Glomerular visceral epithelial cell (primary cell): ENCODE data around the gene BMPR1A.

ENCODE experiments used
- DNase-seq: peaks from one replicate; pipeline ENCODE4 v3.0.0-alpha.2; 2016; ENCODE audit errors: extremely low spot score

The BMPR1A gene

GRCh38 chr10:86802473-86803108 lies 46.2 kb downstream of the BMPR1A start:
- DNase-seq = no peak

DNA sequence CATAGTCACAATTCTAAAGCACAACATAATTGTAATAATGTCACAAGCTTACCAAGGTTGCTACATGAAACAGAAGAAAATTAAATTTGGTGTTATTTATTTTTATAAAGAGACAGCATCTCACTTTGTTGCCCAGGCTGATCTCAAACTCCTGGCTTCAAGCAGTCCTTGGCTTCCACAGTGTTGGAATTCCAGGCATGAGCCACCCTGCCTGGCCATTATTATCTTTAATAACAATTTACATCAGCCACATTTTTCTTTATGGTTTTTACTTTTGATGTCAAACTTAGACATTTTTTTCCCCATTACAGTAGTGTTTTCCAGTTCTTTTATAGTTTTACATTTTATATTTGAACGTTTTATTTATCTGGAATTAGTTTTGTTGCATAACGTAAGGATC lies 46.7 kb downstream of the BMPR1A start:
- DNase-seq = no peak

DNA sequence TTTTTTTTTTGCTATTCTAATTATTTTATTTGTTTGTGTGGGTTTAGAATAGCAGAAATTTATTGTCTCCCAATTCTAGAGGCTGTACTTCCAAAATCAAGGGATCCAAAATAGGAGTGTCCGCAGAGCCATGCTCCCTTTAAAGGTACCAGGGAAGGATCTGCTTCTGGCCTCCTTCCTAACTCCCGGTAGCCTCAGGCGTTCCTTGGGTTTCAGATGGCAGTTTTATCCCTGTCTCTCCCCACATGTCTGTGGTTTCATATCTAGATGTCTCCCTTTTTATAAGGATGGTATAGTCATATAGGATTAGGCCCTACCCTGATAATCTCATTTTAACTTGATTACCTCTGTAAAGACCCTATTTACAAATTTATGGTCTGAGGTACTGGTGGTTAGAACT lies 48.4 kb downstream of the BMPR1A start:
- no peak for DNase-seq

- no peak for DNase-seq
These were observed 56.7 kb downstream of the BMPR1A start for GRCh38 chr10:86813101-86813500.

GRCh38 chr10:86813982-86814381 lies 57.6 kb downstream of the BMPR1A start:
- no peak for DNase-seq

- no peak for DNase-seq
These were observed 58.7 kb downstream of the BMPR1A start for GRCh38 chr10:86815035-86815617.

DNA sequence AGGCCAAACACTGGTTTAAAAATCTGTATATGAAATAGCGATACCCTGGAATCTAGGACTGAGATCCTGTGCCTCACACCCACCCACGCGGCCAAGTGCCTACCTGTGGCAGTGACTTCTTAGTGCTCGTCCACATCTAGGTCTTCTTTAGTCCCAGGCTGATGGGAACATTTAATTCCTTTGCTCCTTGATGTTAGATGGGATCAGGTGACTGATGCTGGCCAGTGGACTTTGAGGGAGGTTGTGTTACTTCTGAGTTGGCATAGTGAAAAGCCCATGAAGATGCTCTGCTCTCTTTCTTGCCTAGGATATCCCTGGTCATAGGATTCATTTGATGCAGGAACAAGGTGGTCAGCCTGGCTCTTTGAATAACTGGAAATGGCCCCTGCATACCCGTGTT lies 59.2 kb downstream of the BMPR1A start:
- DNase-seq = no peak

DNA sequence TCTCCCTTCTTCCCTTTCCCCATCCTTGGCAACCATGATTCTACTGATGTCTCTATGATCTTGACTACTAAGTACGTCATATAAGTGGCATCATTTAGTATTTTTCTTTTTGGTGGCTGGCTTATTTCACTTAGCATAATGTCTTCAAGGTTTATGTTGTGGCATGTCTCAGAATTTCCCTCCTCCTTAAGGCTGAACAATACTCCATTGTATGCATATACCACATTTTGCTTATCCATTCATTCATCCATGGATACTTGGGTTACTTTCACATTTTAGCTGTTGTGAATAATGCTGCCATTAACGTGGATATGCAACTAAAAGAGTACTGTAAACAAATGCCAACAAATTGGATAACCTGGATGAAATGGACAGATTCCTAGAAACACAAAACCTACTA lies 60.8 kb downstream of the BMPR1A start:
- no peak for DNase-seq

- no peak for DNase-seq
These were observed 63.1 kb downstream of the BMPR1A start for GRCh38 chr10:86819567-86819966.

DNA sequence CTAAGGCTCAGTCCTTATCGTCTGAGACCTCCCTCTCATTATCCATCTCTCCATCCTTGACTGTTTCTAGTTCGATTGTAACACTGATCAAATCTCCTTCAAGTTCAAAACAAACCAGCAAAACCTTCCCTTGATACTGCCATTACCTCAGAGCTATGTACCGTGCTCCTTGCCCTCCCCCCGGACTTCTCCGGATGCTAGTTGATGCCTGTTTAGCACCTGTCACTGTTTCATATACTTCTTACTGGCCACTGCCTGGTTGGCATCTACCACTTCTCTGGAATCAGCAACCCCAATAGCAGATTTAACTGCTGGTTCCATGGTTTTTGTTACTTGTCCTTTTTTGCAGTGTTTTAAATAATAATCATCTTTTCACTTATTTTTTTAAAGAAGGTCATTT lies 64.1 kb downstream of the BMPR1A start:
- no peak for DNase-seq

DNA sequence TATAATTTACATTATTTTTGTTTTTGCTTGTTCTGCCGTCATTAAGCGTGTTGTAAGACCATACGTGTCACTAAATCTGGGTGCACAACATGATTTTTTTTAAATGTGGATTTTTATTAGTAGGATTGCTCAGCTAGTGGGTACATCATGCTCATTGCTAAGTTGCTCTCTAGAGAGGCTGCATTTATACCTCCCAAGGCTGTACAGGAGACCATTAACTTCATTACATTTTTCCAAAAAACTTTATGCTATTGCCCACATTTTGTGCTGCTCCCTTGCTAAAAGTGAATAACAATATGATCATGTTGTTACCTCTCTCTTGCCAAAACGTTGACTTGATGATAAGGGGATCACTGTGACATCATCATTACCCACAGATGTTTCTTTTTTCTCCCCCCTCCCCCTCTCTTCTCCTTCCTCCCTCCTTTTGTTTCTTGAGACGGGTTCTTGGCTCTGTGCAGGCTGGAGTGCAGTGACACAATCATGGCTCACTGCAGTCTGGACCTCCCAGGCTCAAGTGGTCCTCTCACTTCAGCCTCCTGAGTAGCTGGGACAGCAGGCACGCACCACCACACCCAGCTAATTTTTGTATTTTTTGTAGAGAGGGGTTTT lies 65.1 kb downstream of the BMPR1A start:
- DNase-seq = no peak

GRCh38 chr10:86823565-86823964 lies 67.1 kb downstream of the BMPR1A start:
- no peak for DNase-seq

GRCh38 chr10:86824151-86824550 lies 67.7 kb downstream of the BMPR1A start:
- DNase-seq = no peak

DNA sequence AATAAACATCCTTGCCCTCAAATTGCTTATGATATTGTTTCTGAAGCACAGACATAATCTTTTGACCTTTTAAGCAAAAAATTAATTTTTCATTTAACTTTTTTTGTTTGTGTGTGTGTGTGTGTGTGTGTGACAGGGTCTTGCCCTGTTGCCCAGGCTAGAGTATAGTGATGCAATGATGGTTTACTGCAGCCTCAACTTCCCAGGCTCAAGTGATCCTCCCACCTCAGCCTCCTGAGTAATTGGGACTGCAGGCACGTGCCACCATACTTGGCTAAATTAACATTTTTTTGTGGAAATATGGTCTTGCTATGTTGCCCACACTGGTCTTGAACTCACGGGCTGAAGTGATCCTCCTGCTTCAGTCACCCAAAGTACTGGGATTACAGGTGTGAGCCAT lies 68.9 kb downstream of the BMPR1A start:
- no peak for DNase-seq

GRCh38 chr10:86827639-86828038 lies 71.2 kb downstream of the BMPR1A start:
- DNase-seq = no peak

DNA sequence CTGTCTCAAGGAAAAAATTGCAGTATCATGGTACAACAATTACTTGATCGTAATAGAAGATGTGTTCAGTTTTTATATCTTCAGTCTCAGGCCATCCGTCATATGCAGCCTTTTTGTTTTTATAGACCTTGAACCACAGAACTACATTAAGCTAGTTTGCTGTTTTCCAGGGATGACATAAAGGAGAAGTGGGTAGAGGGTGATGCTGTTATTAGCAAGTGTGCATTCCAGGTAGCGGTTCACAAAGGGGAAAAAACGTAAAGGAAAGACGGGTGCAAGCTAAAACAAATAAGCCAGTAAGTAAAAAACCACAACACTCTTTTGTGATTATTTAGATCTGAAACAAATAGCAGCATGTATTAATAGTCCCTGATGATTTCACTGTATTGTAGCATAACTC lies 71.7 kb downstream of the BMPR1A start:
- no peak for DNase-seq

GRCh38 chr10:86829472-86829871 lies 73.1 kb downstream of the BMPR1A start:
- DNase-seq = no peak

DNA sequence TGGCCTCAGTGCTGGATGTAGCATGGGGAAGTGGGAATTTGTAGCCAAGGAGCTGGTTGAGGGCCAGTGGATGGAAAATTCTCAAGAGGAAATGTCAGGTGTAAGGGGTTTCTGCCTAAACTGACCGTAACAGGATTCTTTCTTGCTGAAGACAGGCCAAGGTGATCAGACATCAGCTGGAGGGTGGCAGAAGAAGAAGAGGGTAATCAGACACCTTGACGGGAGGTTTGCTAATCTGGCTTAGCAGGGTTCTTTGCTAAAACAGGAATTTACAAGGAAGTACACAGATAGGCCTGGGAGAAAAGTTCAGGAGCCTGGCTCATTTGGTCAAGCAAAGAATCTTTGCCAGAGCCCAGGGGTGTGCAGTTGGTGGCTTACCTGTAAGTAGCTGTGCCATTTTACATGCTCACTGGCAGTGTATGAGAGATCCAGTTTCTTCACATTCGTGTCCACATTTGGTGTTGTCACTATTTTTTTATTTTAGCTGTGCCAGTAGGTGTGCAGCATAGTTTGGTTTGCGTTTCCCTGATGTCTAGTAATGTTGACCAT lies 73.7 kb downstream of the BMPR1A start:
- DNase-seq = no peak

GRCh38 chr10:86833969-86834368 lies 77.5 kb downstream of the BMPR1A start:
- no peak for DNase-seq

DNA sequence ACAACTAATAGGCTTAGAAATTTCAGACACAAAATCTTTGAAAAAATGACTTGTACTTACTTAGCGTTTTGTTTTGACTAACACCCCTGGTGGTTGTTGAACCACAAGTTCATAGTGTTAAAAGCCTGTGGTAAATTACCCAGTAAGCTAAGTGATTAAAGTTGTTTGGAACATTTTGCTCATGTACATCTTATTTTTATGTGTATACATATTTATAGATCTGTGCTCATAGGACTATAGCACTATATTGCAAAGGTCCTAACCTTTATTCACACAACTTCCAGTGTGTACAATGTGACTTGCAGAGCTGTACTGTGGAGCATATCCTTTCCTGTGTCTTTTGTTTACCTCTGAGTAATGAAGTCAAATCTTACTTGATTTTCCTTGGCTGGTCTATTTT lies 79.6 kb downstream of the BMPR1A start:
- DNase-seq = no peak

- no peak for DNase-seq
These were observed 81.2 kb downstream of the BMPR1A start for GRCh38 chr10:86837663-86838062.

DNA sequence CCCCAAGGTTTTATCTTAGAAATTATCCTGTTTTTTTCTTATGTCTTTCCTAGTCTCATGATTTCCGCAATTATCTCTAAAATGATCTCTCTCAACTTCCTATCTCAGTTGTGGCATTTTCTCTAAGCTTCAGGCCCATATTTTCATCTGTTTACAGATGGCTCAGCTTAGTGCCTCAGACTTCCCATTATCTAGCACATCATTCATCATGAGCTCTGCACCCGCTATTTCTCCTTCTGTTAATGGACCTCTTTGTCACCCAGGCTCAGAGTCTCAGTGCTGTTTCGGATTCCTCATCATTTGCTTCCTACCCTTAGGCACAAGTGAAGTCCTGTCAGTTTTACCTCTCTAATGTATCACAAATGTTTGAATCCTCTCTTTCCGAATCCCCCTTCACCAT lies 84.1 kb downstream of the BMPR1A start:
- no peak for DNase-seq

DNA sequence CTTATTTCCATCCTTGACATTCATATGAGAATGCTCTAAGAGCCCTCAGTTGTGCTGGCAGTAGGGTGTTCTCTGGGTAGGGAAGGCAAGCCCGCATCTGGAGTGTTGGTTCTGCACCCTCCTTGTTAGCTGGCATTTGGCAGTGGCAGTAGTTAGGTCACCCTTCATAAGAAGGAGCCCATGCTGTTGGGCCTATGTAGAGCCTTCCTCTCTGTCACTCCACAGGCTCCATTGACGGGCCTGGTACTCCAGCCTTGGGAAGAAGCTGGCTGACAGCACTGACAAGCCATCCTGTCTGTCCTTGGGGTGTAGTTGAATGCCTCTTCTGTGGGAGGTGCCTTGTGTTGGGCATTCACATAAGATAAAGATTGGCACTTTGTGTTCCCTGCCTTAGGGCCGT lies 89.7 kb downstream of the BMPR1A start:
- no peak for DNase-seq
